CD14-positive monocyte (primary cell): ENCODE results near the gene THOC5. TPM values are rescaled to one million over a fixed set of nuclear protein-coding genes. Genes with fewer than 3 reads are reported as not detected.

Source experiments
- DNase-seq, 3 donors: peaks; one replicate each; pipeline ENCODE4 v3.0.0-alpha.2; 2011 to 2022
- H2AFZ ChIP-seq: 2 replicates; pipeline ENCODE4 v1.6.0; 2012; ENCODE audit warnings: mild to moderate bottlenecking, low read depth, low read length, inconsistent platforms; ENCODE audit not compliant: insufficient read depth, poor library complexity, severe bottlenecking
- H3K27ac ChIP-seq, 2 donors: 1 replicate in 1 of 2; 2 replicates in 1 of 2; pipeline ENCODE4 v1.5.1; 2012 to 2013; ENCODE audit warnings: low read length in 2 of 2, control low read depth in 1 of 2, inconsistent platforms in 1 of 2, low read depth in 1 of 2, mild to moderate bottlenecking in 1 of 2
- H3K27me3 ChIP-seq, 2 donors: one replicate each; pipeline versions ENCODE4 v1.6.0 to v1.6.1; 2011 to 2013; ENCODE audit warnings: low read length in 2 of 2; ENCODE audit not compliant: control insufficient read depth in 2 of 2, insufficient read depth in 2 of 2
- H3K36me3 ChIP-seq, 2 donors: replicated peaks in 1 of 2; 1 replicate in 1 of 2; 2 replicates in 1 of 2; pipeline versions ENCODE4 v1.5.1 to v1.6.1; 2012 to 2013; ENCODE audit warnings: low read length in 2 of 2, control low read depth in 1 of 2, inconsistent platforms in 1 of 2, mild to moderate bottlenecking in 1 of 2; ENCODE audit not compliant: insufficient read depth in 2 of 2, control insufficient read depth in 1 of 2
- H3K4me1 ChIP-seq, 2 donors: 1 replicate in 1 of 2; 2 replicates in 1 of 2; pipeline versions ENCODE4 v1.5.1 to v1.6.1; 2012 to 2013; ENCODE audit warnings: low read length in 2 of 2, control low read depth in 1 of 2, inconsistent platforms in 1 of 2, mild to moderate bottlenecking in 1 of 2, moderate library complexity in 1 of 2; ENCODE audit not compliant: insufficient read depth in 2 of 2, control insufficient read depth in 1 of 2
- H3K4me2 ChIP-seq: replicated peaks from 2 replicates; pipeline ENCODE3; 2012; ENCODE audit warnings: low read length, moderate library complexity, mild to moderate bottlenecking; ENCODE audit not compliant: poor library complexity, severe bottlenecking; ENCODE audit errors: extremely low read depth
- H3K4me3 ChIP-seq, 3 experiments: fragments of 200-600 bp in 1 of 3; sonication (generic) in 1 of 3; replicated peaks in 1 of 3; 1 replicate in 2 of 3; 2 replicates in 1 of 3; pipeline ENCODE4 v1.5.1; 2011 to 2013; ENCODE audit warnings: low read length in 3 of 3, mild to moderate bottlenecking in 3 of 3, control low read depth in 2 of 3, low read depth in 2 of 3, inconsistent platforms in 1 of 3, moderate library complexity in 1 of 3
- H3K79me2 ChIP-seq: 2 replicates; pipeline ENCODE4 v1.6.0; 2012; ENCODE audit warnings: mild to moderate bottlenecking, control low read depth, inconsistent platforms, low read length, moderate library complexity; ENCODE audit not compliant: insufficient read depth
- H3K9ac ChIP-seq: 2 replicates; pipeline ENCODE4 v1.6.0; 2017; ENCODE audit warnings: low read length, mild to moderate bottlenecking; ENCODE audit not compliant: insufficient read depth, poor library complexity, severe bottlenecking
- H3K9me3 ChIP-seq, 2 donors: replicated peaks in 1 of 2; 1 replicate in 1 of 2; 2 replicates in 1 of 2; pipeline versions ENCODE4 v1.5.1 to v1.6.1; 2012 to 2013; ENCODE audit warnings: low read length in 2 of 2, control low read depth in 1 of 2; ENCODE audit not compliant: control insufficient read depth in 1 of 2, insufficient read depth in 1 of 2
- H4K20me1 ChIP-seq: 2 replicates; pipeline ENCODE4 v1.6.0; 2012; ENCODE audit warnings: mild to moderate bottlenecking, low read length, control low read depth, moderate library complexity; ENCODE audit not compliant: insufficient read depth
- H3K27ac Mint-ChIP-seq, 7 donors: one replicate each; pipeline ENCODE4 v1.8.0; 2020; ENCODE audit warnings: mild to moderate bottlenecking in 7 of 7, mixed read lengths in 7 of 7, moderate library complexity in 6 of 7, inconsistent platforms in 2 of 7
- H3K27me3 Mint-ChIP-seq, 3 donors: one replicate each; pipeline ENCODE4 v1.8.0; 2021 to 2022; ENCODE audit warnings: low read depth in 3 of 3, mild to moderate bottlenecking in 3 of 3, mixed read lengths in 3 of 3, moderate library complexity in 3 of 3, inconsistent platforms in 1 of 3
- H3K36me3 Mint-ChIP-seq, 2 donors: one replicate each; pipeline ENCODE4 v1.8.0; 2020; ENCODE audit warnings: mixed read lengths in 2 of 2, inconsistent platforms in 1 of 2, mild to moderate bottlenecking in 1 of 2
- H3K4me1 Mint-ChIP-seq: one replicate; pipeline ENCODE4 v1.8.0; 2020; ENCODE audit warnings: mild to moderate bottlenecking, mixed read lengths
- H3K4me3 Mint-ChIP-seq, 2 donors: one replicate each; pipeline ENCODE4 v1.8.0; 2020; ENCODE audit warnings: mild to moderate bottlenecking in 2 of 2, mixed read lengths in 2 of 2, moderate library complexity in 1 of 2
- H3K9me3 Mint-ChIP-seq, 7 donors: one replicate each; pipeline ENCODE4 v1.8.0; 2020 to 2022; ENCODE audit warnings: mixed read lengths in 7 of 7, mild to moderate bottlenecking in 6 of 7, moderate library complexity in 6 of 7, inconsistent platforms in 2 of 7
- WGBS: methylation state at CpG from one replicate; pipeline ENCODE4 v1.1.5; 2013; ENCODE audit warnings: missing lambda C conversion rate; ENCODE audit not compliant: insufficient coverage; 5-methylcytosine and 5-hydroxymethylcytosine counted together
- intact Hi-C, 2 donors: fragments of 100-400 bp; cut with micrococcal nuclease; formaldehyde crosslinking; loops; one replicate each; pipeline versions ENCODE4 v1.15.0 to v1.15.1; 2023
- polyA plus RNA-seq, 3 donors: library from polyadenylated mRNA; depleted of rRNA in 1 of 3; unstranded in 2 of 3; stranded (reverse) in 1 of 3; fragments of 300-500 nt in 2 of 3; fragments of >200 nt in 1 of 3; fragmentation: Illumina TruSeq in 2 of 3; gene quantifications; 1 replicate in 2 of 3; 2 replicates in 1 of 3; pipeline ENCODE4 v1.2.3, GENCODE V29; 2012 to 2021
- TF ChIP-seq, protein P1 (sequence below): fragments of 200-600 bp; IDR thresholded peaks from one replicate; pipeline ENCODE4 v1.8.0; 2022; ENCODE audit warnings: antibody characterized with exemption, mild to moderate bottlenecking

THOC5 gene
- polyA plus RNA-seq, 3 donors = 19.6 to 29.9 (median 28.2) TPM

DNA sequence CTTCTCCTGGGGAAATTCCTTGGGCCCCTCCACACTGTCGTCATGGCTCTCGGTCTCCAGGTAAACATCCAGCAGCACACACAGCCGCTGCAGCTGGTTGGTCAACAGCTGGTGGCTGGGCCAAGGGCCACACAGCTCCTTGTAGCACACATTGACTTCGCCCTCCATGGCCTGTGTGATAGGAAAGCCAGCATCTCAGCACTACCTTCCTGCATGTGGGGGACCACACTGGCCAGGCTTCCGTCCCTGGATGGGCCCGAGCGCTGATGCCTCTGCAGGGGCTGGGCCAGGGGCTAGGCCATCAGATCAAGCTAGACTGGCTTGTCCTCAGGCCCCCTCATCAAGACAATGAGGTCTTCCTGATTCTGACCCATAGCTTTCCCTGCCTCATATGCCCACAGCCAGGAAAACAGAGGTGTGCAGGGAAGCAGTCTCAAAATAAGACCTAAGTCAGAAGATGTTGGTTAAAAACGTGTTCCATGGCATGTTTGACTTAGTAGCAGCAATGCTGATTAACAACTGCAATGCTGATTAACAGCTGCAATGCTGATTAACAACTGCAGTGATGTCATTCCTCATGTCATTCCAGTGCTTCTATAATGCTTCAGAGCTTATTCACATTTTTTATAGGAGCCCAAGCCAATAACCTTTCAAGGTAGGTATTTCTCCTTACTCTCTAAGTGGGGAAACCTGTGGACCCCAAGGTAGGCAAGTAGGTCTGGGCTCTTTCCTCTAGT, 42.3 kb downstream of the THOC5 start:
- Histone ChIP-seq H3K9ac (no peak overlapping the region), H3K36me3 (peaks cover 75 to 84% of the 10 kb centered on the region in 2 donors), H3K27me3 (no peaks in the 10 kb centered on the region), H4K20me1 (no peaks in the 10 kb centered on the region), H3K4me1 (no peaks in the 10 kb centered on the region), H3K27ac (no peak overlapping the region), H3K4me3 (no peak overlapping the region), H3K9me3 (no peaks in the 10 kb centered on the region), H3K4me2 (no peak overlapping the region), H2AFZ (no peak overlapping the region), H3K79me2 (no peaks in the 10 kb centered on the region)
- 88% methylated on average over 8 of the region's 8 CpGs for WGBS
- peaks cover 74 to 91% of the 10 kb centered on the region in 2 donors for H3K36me3 Mint-ChIP-seq
- H3K27ac Mint-ChIP-seq = no peak overlapping the region
- H3K9me3 Mint-ChIP-seq = no peaks in the 10 kb centered on the region
- intact Hi-C loops = no loop called here
- peaks cover 2% of the 10 kb centered on the region for H3K4me1 Mint-ChIP-seq
- no peak for DNase-seq
- TF ChIP-seq, protein P1, sequence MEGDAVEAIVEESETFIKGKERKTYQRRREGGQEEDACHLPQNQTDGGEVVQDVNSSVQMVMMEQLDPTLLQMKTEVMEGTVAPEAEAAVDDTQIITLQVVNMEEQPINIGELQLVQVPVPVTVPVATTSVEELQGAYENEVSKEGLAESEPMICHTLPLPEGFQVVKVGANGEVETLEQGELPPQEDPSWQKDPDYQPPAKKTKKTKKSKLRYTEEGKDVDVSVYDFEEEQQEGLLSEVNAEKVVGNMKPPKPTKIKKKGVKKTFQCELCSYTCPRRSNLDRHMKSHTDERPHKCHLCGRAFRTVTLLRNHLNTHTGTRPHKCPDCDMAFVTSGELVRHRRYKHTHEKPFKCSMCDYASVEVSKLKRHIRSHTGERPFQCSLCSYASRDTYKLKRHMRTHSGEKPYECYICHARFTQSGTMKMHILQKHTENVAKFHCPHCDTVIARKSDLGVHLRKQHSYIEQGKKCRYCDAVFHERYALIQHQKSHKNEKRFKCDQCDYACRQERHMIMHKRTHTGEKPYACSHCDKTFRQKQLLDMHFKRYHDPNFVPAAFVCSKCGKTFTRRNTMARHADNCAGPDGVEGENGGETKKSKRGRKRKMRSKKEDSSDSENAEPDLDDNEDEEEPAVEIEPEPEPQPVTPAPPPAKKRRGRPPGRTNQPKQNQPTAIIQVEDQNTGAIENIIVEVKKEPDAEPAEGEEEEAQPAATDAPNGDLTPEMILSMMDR = no peak
- no peak overlapping the region for H3K4me3 Mint-ChIP-seq
- H3K27me3 Mint-ChIP-seq = no peaks in the 10 kb centered on the region

DNA sequence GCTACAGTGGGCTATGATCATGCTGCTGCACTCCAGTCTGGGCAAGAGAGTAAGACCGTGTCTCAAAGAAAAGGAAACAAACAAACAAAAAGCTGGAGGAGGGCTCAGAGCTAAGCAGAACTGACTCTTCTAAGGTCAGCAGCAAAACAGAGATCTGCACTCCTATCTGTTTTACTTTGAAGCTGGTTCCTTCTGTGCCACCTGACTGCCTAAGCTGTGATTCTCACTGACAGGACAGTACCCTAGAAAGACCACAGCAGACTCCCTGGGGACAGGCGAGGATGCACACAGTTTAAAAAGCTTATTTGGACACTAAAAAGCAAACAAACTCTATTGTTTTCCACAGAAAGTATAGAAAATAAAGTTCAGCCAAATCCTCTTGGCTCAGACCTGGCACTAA, 43.0 kb downstream of the THOC5 start:
- H3K4me2 ChIP-seq = no peak overlapping the region
- no peaks in the 10 kb centered on the region for H3K4me1 ChIP-seq
- intact Hi-C loops = no loop called here
- peak overlapping the region in 1 of 2 donors; percentile 45 for H3K27ac ChIP-seq
- Mint-ChIP-seq H3K27ac (peak overlapping the region in 5 of 7 donors; percentile 15 to 81 (median 52)), H3K36me3 (peaks cover 71 to 90% of the 10 kb centered on the region in 2 donors), H3K4me1 (peaks cover 2% of the 10 kb centered on the region), H3K9me3 (no peaks in the 10 kb centered on the region), H3K27me3 (no peaks in the 10 kb centered on the region), H3K4me3 (no peak overlapping the region)
- no peaks in the 10 kb centered on the region for H3K27me3 ChIP-seq
- H3K4me3 ChIP-seq = no peak overlapping the region
- no peaks in the 10 kb centered on the region for H3K79me2 ChIP-seq
- peaks cover 71 to 84% of the 10 kb centered on the region in 2 donors for H3K36me3 ChIP-seq
- H4K20me1 ChIP-seq = no peaks in the 10 kb centered on the region
- no peaks in the 10 kb centered on the region for H3K9me3 ChIP-seq
- no peak for DNase-seq
- no peak overlapping the region for H3K9ac ChIP-seq
- H2AFZ ChIP-seq = no peak overlapping the region
- 67% methylated on average over 1 of the region's 2 CpGs for WGBS
- TF ChIP-seq, protein P1 = no peak
